ENCODE results near the gene PNO1. TPM values are rescaled to one million over a fixed set of nuclear protein-coding genes. Genes with fewer than 3 reads are reported as not detected.
A peak's percentile ranks its signal among the peaks of the same experiment; 100 is the strongest.

Gene PNO1
- total and polyA plus RNA-seq, 10 of the 15 experiments (the other 5 are each of a cell fraction or from before 2014, with no cell fraction given), result 9.7 to 60.2 (median 30.3) TPM

- in situ Hi-C loops (cut with MboI) (no loop called here), intact Hi-C loops (cut with micrococcal nuclease; ENCODE audit: unreplicated experiment) (no loop called here)
- no peak overlapping the region for H3K4me2 ChIP-seq (ENCODE audit: control insufficient read depth, insufficient read depth)
- FAIRE-seq, result no peak
- POLR2A ChIA-PET, result interaction anchor here (0.6 kb wide), 1 partner anchor 82 kb away, joined by 4 read pairs; no protein-coding TSS in a partner anchor
- no peak for ATAC-seq
- H3K9me3 ChIP-seq (replicated peaks; ENCODE audit: control insufficient read depth, insufficient read depth, low read length), result no peaks in the 10 kb centered on the region
- CTCF ChIA-PET, result no interaction called here
- no peaks in the 10 kb centered on the region for H3K27me3 ChIP-seq (replicated peaks in 1 of 2; ENCODE audit: control insufficient read depth in 2 of 2, insufficient read depth in 2 of 2, low read length in 1 of 2)
- peaks cover 5 to 14% of the 10 kb centered on the region in 2 experiments for H3K36me3 ChIP-seq (ENCODE audit: control insufficient read depth in 2 of 2, insufficient read depth in 2 of 2, low read length in 1 of 2)
- TF ChIP-seq POLR2AphosphoS5 (IDR thresholded peaks at IDR 0.05; ENCODE audit: low read length) (peak; percentile 7; the same call in 1 of the 2 replicates), ZNF592 (IDR thresholded peaks at IDR 0.05) (no peak)
- H2AFZ ChIP-seq (ENCODE audit: control insufficient read depth, low read depth, low read length), result no peak overlapping the region
- H3K4me3 ChIP-seq, result no peak overlapping the region
- WGBS (ENCODE audit: insufficient coverage, insufficient replicate concordance, low lambda C conversion rate, missing lambda C conversion rate), result 96% methylated on average over 7 of the region's 7 CpGs
- BruUV-seq (replicated peaks), result no TSS peak
- no peaks in the 10 kb centered on the region for H4K20me1 ChIP-seq (ENCODE audit: control insufficient read depth, insufficient read depth)
- no peak overlapping the region for H3K27ac ChIP-seq (ENCODE audit: control insufficient read depth, insufficient read depth)
- no peaks in the 10 kb centered on the region for H3K4me1 ChIP-seq (ENCODE audit: control insufficient read depth, insufficient read depth, low read length)
- SMC1A ChIA-PET (ENCODE audit: uncharacterized antibody, unreplicated experiment), result interaction anchor here (1.2 to 1.5 kb wide), 3 partner anchors 15 to 54 kb away, joined by 3 to 4 read pairs (median 4); no protein-coding TSS in a partner anchor
- RAD21 ChIA-PET (ENCODE audit: unreplicated experiment), result no interaction called here
- H3K9ac ChIP-seq (ENCODE audit: control insufficient read depth, insufficient read depth, low read length), result no peak overlapping the region
- no peaks in the 10 kb centered on the region; the same call in 1 of the 2 replicates for H3K79me2 ChIP-seq (ENCODE audit: control insufficient read depth, insufficient read depth, low read length)
- no peak for DNase-seq (ENCODE audit: low read depth, low spot score)
Observed at GRCh38 chr2:68171146-68171545, 13.5 kb downstream of the PNO1 start.

- Histone ChIP-seq H4K20me1 (ENCODE audit: control insufficient read depth, insufficient read depth) (no peaks in the 10 kb centered on the region), H3K4me3 (no peak overlapping the region), H3K79me2 (ENCODE audit: control insufficient read depth, insufficient read depth, low read length) (no peaks in the 10 kb centered on the region; the same call in 1 of the 2 replicates), H2AFZ (ENCODE audit: control insufficient read depth, low read depth, low read length) (no peak overlapping the region), H3K27me3 (replicated peaks in 1 of 2; ENCODE audit: control insufficient read depth in 2 of 2, insufficient read depth in 2 of 2, low read length in 1 of 2) (no peaks in the 10 kb centered on the region), H3K4me1 (ENCODE audit: control insufficient read depth, insufficient read depth, low read length) (no peaks in the 10 kb centered on the region), H3K4me2 (ENCODE audit: control insufficient read depth, insufficient read depth) (no peak overlapping the region), H3K9me3 (replicated peaks; ENCODE audit: control insufficient read depth, insufficient read depth, low read length) (no peaks in the 10 kb centered on the region), H3K27ac (ENCODE audit: control insufficient read depth, insufficient read depth) (no peak overlapping the region), H3K9ac (ENCODE audit: control insufficient read depth, insufficient read depth, low read length) (no peak overlapping the region), H3K36me3 (ENCODE audit: control insufficient read depth in 2 of 2, insufficient read depth in 2 of 2, low read length in 1 of 2) (peaks cover 5 to 17% of the 10 kb centered on the region in 2 experiments)
- no TSS peak for BruUV-seq (replicated peaks)
- WGBS (ENCODE audit: insufficient coverage, insufficient replicate concordance, low lambda C conversion rate, missing lambda C conversion rate), result 85% methylated on average over 4 of the region's 4 CpGs
- no peak for TF ChIP-seq ZBTB40 (IDR thresholded peaks at IDR 0.05; ENCODE audit: borderline replicate concordance)
- no peak for TF ChIP-seq HDAC6 (IDR thresholded peaks at IDR 0.05; ENCODE audit: unreplicated experiment)
- TF ChIP-seq POLR2AphosphoS5 (IDR thresholded peaks at IDR 0.05; ENCODE audit: low read length), result 0 out of 2 replicates have a peak, but pooled peaks have one; percentile 17
- no peak for ATAC-seq
- in situ Hi-C loops (cut with MboI), result no loop called here
- DNase-seq (ENCODE audit: low read depth, low spot score), result no peak
- FAIRE-seq, result no peak
- POLR2A ChIA-PET, result no interaction called here
- CTCF ChIA-PET, result interaction anchor here (0.6 kb wide), 1 partner anchor 13 kb away, joined by 3 read pairs; no protein-coding TSS in a partner anchor
- RAD21 ChIA-PET (ENCODE audit: unreplicated experiment), result no interaction called here
- intact Hi-C loops (cut with micrococcal nuclease; ENCODE audit: unreplicated experiment), result no loop called here
- SMC1A ChIA-PET (ENCODE audit: uncharacterized antibody, unreplicated experiment), result interaction anchor here (1.0 to 1.5 kb wide), 3 partner anchors 14 to 54 kb away, joined by 3 to 4 read pairs (median 4); partner anchors contain the start of gene PNO1
Observed at GRCh38 chr2:68171684-68172083, 14.0 kb downstream of the PNO1 start.

Data from GM12878 (cell line).